Measurements from ENCODE around the gene ARID5B. TPM values are rescaled to one million over a fixed set of nuclear protein-coding genes. Genes with fewer than 3 reads are reported as not detected.

ARID5B gene
- total RNA-seq, 3 donors from 2014 or later = 21.9 to 34.1 (median 22.4) TPM

DNA sequence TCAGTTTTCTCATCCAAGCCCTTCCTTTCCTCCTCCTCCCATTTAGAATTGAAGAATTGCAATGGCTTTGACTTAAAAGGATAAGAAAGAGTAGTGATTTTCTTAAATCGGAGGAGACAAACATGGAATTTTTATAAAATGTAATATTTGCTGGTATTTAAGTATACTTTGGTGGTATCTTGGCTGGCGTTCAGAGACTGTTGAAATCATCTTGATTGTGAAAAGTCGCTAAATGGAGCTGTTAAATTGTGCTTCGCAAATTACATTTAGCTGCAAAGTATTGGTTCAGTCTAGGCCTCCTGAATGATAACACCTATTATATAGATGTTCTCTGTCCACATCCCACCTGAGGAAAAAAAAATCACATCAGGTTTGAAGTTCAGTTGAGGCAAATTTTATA, 81.8 kb downstream of the ARID5B start:
- peaks cover 18% of the 10 kb centered on the region for H3K4me1 ChIP-seq (ENCODE audit: low read depth)
- DNase-seq = no peak
- H3K4me3 ChIP-seq = no peak overlapping the region
- ATAC-seq = no peak
- no peaks in the 10 kb centered on the region for H3K36me3 ChIP-seq (ENCODE audit: low read depth)
- intact Hi-C loops (cut with DNase I, micrococcal nuclease) = no loop called here
- no peaks in the 10 kb centered on the region for H3K9me3 ChIP-seq
- TF ChIP-seq, protein P1, sequence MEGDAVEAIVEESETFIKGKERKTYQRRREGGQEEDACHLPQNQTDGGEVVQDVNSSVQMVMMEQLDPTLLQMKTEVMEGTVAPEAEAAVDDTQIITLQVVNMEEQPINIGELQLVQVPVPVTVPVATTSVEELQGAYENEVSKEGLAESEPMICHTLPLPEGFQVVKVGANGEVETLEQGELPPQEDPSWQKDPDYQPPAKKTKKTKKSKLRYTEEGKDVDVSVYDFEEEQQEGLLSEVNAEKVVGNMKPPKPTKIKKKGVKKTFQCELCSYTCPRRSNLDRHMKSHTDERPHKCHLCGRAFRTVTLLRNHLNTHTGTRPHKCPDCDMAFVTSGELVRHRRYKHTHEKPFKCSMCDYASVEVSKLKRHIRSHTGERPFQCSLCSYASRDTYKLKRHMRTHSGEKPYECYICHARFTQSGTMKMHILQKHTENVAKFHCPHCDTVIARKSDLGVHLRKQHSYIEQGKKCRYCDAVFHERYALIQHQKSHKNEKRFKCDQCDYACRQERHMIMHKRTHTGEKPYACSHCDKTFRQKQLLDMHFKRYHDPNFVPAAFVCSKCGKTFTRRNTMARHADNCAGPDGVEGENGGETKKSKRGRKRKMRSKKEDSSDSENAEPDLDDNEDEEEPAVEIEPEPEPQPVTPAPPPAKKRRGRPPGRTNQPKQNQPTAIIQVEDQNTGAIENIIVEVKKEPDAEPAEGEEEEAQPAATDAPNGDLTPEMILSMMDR (IDR thresholded peaks at IDR 0.05) = no peak

DNA sequence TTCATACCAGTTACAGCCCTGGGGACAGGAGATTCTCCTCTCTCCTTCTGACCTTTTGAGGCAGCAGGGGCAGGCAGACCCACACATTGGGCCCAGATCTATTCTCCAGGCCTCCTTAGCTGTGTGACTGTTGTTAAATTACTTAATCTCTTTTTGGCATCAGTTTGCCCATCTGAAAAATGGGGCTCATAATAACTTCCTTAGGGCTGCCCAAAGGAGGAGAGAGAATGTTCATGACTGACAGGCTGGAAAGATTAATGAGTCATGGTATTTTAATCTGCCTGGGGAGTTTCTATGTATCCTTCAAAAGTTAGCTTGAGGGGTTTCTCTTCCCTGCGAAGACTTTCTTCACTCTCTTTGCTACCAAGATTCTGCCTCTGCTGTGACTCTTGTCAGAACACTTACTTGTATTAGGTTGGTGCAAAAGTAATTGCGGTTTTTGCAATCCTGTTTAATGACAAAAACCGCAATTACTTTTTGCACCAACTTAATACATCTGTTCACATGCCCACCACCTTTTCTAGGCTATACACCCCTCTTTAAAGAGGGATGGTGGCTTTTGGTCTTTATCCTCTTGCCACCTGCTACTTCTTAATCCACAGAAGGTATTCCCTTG, 83.4 kb downstream of the ARID5B start:
- TF ChIP-seq, protein P1 (IDR thresholded peaks at IDR 0.05) = no peak
- DNase-seq = no peak
- no peaks in the 10 kb centered on the region for H3K9me3 ChIP-seq
- no peak for ATAC-seq
- no peak overlapping the region for H3K4me3 ChIP-seq
- intact Hi-C loops (cut with DNase I, micrococcal nuclease) = no loop called here
- H3K36me3 ChIP-seq (ENCODE audit: low read depth) = no peaks in the 10 kb centered on the region
- peaks cover 15% of the 10 kb centered on the region for H3K4me1 ChIP-seq (ENCODE audit: low read depth)

DNA sequence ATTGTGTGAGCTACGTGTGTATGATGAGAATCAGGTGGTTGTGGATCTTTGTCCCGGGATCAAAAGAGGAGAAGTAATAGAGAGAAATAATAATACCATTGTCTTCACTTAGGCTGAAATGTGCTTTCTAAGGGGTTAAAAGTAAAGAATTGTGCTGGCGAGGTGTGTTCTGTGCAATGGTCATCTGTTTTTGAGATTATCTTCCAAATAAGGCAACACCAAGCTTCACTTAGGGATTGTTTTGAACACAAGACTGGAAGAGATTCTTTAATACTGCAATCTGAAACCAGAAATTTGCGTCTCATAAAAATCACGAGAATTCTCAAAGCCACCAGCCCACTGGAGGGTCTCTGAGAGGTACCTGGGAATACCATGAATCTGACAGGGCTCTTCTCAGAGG, 84.2 kb downstream of the ARID5B start:
- TF ChIP-seq, protein P1 (IDR thresholded peaks at IDR 0.05) = no peak
- no peaks in the 10 kb centered on the region for H3K9me3 ChIP-seq
- no peak overlapping the region for H3K4me3 ChIP-seq
- H3K36me3 ChIP-seq (ENCODE audit: low read depth) = no peaks in the 10 kb centered on the region
- H3K4me1 ChIP-seq (ENCODE audit: low read depth) = peaks cover 12% of the 10 kb centered on the region
- DNase-seq = no peak
- intact Hi-C loops (cut with DNase I, micrococcal nuclease) = no loop called here
- ATAC-seq = no peak

DNA sequence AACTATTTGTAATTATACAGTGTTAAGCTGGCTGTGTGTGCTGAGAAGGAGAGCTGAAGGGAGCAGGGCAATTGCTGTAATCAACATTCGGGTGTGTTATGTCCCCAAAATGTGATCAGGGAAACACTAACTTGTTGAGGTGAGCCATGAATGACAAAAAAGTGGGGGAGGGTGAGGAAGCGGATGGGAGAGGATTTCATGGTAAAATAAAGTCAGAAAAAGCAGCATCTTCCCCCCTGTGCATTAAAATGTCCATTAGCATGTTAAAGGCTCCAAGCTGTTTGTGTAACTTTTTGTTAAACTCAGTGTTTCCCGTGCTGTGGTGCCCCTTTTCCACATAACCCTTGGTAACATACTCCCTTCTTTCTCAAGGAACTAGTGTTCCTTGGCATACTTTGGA, 84.9 kb downstream of the ARID5B start:
- intact Hi-C loops (cut with DNase I, micrococcal nuclease) = no loop called here
- ATAC-seq = no peak

DNA sequence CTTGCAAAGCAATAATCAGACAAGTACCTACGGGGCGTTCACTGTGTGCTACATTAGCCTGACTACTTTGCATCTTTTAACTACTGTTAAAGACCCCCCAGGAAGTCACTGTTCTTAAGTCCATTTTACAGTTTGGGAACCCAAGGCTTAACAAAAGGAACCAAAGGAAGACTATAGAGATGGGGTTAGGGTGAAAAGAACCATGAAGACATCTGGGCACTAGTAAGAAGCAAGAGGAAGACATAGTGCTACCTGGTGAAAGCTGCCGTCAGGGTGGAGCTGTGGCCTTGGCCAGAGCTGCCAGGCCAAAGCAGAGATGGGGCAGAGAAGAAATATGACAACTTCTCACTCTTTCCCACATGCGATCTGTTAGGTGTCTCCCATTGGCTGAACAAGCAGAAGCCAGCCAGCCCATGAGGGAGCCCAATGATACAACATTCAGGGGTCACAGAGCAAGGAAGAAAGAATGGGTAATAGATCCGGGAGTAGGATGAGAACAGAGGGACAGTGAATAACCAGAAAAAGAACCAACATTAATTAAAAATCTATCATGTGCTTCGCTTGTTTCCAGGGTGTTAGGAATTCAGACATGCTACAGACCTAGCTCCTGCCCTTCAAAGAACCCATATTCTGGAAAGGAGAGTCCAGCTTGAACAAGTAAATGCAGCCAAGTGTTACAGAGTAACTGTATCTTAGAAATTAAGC, 85.4 kb downstream of the ARID5B start:
- Histone ChIP-seq H3K9me3 (no peaks in the 10 kb centered on the region), H3K36me3 (ENCODE audit: low read depth) (no peaks in the 10 kb centered on the region), H3K4me1 (ENCODE audit: low read depth) (peaks cover 6% of the 10 kb centered on the region), H3K4me3 (no peak overlapping the region)
- TF ChIP-seq, protein P1 (IDR thresholded peaks at IDR 0.05) = no peak
- intact Hi-C loops (cut with DNase I, micrococcal nuclease) = no loop called here
- ATAC-seq (no peak), DNase-seq (no peak)

More for the DNA sequence above, 84.9 kb downstream of the ARID5B start:
- H3K9me3 ChIP-seq = no peaks in the 10 kb centered on the region
- peaks cover 7% of the 10 kb centered on the region for H3K4me1 ChIP-seq (ENCODE audit: low read depth)
- TF ChIP-seq, protein P1 (IDR thresholded peaks at IDR 0.05) = no peak
- no peak for DNase-seq
- H3K4me3 ChIP-seq = no peak overlapping the region
- H3K36me3 ChIP-seq (ENCODE audit: low read depth) = no peaks in the 10 kb centered on the region

Data from mucosa of descending colon (tissue), 3 donors.